NCI-H2196 treated with DMSO at 0.1 percent for 48 hours (cell line): Measurements from ENCODE around the gene IRX2.

Source experiments
- DNase-seq: peaks from one replicate; lab custom pipeline; 2025; ENCODE audit not compliant: unreplicated experiment; lab: John Stamatoyannopoulos, UW

IRX2 gene

DNA sequence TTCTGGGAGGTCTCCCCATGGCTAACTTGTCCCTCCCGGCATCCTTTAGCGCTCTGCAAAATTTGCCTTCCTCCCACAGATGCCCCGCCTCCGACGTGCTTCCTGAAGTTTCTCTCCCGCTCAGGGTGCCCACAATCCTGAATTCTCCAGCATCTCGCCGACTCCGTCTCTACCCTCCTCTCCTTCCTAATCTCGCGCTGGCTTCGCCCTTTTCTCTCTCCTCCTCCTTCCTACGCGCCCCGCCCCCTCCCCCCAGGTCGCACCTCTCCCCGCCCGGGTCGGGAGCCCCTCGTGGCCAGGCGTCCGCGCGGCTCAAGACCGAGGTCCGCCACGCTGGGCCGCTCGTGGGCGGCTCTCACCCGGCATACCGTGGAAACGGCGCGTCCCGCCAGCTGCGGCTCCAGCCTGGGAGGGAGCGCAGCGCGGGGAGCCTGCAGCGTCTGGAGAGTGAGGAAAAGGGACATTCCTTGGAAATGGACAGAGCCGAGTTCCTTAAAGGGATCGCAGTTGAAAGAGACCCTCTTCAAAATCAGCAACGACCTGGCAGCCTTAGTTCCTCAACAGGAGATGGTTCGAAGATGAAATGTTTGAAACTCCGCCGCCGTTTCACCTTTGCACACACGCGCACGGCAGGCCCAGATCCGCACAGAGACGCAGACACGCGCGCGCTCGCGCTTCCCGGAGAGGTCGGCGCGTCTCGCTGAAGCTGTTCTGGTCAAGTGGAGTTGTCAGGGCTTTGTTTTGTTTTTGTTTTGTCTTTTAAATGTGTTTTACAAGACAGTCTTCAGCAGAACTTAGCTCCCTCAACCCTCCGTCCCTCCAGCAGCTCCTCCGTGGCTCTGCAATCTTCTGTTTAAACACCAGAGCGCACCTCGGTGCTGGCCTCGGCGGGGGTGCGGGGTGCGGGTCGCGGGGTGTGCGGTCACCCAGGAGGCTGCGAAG is 5.0 kb upstream of the IRX2 start:
- DNase-seq: no peak

- no peak for DNase-seq
These were observed 4.2 kb upstream of the IRX2 start for GRCh38 chr5:2755681-2756171.

DNA sequence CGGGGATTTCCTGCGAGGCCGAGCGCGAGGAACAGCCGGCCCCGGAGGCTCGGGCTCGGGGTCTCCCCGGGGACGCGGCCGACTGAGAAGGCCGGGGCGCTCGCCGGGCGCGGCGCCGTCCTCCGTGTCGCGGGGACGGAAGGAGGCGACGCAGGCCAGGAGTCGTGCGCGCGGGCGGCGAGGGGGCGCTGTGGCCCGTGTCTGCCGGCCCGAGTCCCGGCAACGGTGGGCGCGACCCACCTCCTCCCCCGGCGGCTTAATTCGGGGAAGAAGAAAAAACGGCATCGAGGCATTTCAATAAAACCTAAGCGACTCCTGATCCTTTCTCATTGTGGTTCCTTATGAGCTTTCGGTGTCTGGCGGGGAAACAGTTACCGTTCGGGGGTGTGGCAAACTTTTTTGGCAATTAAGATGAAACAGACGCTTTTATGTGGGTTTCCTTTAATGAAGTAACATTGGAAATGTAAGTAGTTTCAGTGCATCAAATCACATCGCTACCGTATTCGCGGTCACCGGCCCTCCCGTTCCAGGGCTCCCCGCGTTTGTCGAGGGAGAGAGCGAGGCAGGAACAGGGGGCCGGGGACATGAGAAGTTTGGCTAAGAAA is 3.7 kb upstream of the IRX2 start:
- no peak for DNase-seq

DNA sequence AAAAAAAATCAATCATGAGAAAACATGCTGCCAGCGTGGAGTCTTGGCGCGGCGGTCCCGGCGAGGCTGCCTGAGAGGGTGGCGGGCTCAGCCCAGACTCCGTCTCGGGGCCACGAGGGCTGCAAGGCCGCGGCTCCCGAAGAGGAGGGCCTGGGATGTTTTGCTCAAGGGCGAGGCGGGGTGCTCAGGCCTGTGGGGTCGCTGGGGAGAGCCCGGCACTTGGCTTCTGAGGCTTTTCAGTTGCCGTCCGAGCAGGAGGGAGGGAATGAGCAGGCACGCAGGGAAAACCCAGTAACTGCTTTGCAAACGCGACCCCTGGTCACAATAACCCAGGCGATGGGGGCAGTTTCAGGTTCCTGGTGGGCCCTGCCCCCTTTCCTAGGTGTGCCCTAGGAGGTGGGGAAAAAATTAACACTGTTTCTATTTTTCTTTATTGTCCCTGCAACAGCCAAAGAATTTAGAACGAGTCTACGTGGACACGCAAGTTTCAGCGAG is 3.2 kb upstream of the IRX2 start:
- DNase-seq: no peak

DNA sequence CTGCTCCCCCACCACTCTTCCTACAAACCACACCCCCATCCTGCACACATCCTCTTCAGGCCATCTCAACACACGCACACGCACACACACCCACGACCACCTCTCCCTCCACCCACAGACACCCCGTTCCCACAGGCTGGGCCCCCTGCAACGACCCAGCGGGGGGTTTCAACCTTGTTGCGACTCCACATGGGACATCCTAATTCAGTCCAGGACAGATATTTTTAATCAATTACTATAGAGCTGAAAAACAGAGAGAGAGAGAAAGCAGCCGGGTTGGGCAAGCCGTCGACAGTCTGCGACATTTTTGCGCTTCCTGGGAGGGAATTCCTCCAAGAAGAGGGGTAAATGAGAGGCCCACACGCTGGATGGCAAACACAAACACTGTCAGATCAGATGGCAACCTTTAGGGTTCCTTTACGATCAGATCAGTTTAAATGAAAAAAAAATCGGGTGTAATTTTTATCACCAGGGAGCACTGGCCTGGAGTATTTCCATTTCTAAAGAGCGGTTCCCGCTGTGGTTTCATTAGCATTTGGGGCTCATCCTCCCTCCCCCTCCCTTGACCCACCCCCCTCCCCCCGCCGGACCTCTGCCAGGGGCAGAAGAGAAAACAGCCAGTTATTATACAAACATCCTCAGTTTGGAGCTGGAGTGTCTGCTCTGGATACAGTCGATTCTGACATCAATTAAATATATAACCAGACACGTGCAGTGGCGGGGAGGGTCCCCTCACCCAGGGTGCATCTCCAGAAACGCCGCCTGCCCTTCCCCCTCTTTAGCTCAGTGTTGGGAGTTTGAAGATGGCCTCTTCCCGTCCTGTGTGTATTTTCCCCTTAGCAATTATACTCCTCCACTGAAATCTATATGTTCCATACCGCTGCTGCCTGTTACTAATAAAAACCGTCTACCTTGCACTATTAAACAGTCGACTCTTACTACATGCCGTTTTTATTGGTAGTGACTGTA is 2.3 kb upstream of the IRX2 start:
- no peak for DNase-seq

DNA sequence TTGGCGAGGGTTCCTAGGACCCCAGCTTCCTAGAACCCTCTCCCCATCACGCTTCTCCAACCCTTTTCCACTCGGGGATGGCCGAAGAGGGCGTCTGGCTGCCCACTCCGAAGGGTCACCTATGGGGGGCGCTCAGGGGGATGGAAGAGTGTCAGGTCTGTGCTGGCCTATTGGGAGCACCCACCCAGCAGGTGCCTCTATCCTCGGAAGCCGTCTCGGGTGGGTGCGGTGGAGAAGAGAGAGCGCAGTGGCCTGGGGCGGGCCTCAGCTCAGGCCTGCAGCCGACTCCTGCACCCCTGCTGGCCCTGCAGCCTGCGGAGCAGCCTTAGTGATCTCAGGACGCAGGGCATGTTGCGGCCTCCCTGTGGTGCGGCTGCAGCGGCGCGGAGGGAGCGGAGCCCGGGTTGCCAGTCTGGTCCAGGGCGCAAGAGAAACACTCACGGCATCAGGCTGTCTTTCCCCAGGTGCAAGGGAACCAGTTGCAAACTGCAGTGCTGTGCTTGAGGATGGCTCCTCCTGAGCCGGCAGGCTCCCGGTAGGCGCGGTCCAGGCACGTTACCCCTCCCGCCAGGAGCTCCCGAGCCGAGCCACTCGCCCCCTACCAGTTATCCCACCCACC is 1.5 kb upstream of the IRX2 start:
- DNase-seq: peak; percentile 39

- no peak for DNase-seq
These were observed 763 bp upstream of the IRX2 start for GRCh38 chr5:2752059-2752820.

GRCh38 chr5:2750758-2751464 is 566 bp downstream of the IRX2 start:
- DNase-seq: no peak

DNA sequence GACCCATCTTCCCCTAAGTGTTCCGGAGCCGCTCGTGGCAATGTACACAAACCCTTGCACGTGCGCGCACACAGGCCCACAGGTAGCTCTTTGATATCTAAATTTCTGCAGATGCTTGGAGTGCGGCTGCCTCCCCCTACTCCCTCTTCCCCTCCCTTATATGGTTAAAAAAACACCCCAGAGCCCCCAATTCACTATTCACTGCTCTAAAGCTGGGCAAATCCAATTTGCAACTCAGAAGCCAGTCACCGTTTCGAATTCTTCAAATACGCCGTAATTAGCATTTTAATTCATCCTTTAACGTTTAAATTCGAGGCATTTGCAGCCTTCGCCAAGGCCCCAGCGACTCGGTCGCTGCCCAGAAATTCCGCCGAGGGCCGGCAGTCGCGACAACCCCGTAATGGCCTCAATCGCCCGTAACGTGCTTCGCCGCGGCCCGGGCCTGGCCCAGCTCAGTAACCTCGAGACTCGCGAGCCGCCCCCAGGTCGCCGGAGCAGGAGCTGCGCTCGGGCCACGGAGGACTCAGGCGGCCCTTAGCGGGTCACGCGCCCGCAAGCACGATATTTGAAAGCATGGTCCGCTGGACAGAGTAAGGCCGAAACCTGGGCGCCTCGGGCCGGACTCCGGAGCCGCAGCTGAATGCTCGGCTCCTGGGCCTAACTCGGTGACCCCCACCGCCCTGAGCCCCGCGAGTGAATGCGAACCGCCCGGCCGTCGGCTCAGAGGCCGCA is 1.3 kb downstream of the IRX2 start:
- no peak for DNase-seq

DNA sequence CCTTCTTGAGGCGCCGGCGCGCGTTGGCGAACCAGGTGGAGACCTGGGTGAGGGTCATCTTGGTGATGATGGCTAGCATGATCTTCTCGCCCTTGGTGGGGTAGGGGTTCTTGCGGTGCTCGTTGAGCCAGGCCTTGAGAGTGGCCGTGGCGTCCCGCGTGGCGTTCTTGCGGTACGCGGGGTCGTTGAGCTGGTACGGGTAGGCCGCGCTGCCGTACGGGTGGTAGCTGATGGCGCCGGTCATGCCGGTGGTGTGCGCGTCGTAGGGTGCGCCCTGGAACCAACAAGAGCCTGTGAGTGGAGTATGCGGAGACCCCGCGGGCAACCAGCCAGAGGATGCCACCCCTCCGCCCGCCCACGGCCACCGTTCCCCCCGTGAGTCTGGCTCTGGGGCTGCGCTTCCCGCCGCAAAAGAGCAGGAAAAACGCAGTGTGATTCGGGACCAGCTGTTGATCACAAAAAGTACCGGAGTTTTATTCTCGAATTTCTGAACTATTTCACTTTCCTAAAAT is 1.9 kb downstream of the IRX2 start:
- DNase-seq: no peak

DNA sequence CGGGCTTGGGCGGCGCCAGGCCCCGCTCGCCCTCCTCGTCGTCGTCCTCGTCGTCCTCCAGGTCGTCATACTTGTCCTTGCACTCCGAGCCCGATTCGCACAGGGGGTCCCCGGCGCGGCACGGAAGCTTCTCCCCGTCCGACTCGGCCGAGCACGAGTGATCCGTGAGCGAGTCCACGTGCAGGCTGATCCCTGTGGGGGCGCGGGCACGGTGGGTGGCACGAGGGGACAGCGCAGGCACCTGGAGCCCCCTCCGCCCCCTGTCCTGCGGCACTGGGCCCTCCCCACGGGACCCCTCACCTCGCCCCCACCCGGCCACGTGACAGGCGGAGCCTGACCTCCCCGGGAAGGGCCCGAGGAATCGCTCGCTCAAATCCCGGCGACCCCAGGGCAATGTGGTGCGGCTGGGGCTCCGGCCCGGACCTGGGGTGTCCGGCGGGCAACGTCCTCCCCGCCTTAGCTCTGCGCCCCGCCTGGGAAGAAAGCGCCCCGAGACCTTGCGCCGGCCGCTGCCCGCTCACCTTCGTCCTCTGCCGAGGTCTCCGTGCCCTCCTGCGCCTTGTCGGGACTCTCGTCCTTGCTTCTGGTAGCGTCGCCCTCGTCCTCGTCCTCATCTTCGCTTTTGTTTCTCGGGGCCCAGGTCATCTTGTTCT is 2.5 kb downstream of the IRX2 start:
- no peak for DNase-seq

DNA sequence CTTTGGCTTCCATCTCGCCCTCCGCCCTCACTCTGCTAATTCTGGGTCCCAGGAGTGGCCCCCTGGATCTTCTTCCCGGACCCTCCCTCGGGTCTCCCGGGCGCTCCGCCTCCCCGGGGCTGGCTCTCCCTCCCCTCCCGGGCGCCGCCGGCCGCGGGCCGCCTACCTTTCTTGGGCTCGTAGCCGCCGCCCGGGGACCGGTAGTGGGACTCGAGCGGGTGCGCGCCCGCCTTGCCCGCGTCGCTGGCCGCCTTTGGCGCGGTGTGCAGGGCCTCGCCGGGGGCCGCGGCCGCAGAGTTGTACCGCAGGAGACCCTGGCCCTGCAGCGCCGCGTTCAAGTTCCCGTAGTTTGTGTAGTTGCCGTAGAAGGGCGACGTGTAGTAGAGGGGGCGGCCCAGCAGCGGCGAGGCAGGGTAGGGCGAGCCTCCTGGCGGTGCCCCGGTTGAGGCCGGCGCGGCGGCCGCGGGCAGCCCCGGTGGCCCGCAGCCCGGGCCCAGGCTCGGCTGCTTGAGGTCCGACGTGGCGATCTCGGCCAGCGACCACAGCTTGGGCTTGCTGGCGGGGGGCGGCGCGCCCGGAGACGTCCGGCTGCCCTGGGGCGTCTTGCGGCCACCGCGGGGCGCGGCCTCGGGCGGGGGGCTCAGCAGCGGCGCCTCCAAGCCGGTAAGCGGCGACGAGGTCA is 3.2 kb downstream of the IRX2 start:
- no peak for DNase-seq

GRCh38 chr5:2747363-2748162 is 3.9 kb downstream of the IRX2 start:
- DNase-seq: no peak

DNA sequence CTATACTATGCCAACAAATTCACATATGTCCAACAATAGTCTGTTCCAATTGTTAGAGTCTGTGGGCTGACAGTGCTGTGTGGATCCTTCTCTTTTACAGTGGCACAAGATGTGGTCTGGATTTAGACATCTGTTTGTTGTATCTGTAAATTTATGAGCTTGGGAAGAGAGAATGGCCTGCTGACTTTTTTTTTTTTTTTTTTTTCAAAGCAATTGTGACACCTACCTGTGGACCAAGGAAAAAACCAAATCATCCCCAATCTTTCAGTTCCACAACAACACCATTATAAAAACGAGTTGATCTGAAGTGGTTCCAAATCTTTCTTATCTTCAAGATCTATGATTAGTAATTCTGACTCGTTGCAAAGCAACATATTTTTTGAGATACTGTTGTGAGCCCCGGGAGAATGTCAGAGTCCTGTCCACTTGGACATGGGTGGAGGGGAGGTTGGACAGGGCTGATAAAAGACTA is 4.9 kb downstream of the IRX2 start:
- DNase-seq: no peak

- no peak for DNase-seq
These were observed 7.0 kb downstream of the IRX2 start for GRCh38 chr5:2744485-2744884.

- DNase-seq: no peak
These were observed 8.4 kb downstream of the IRX2 start for GRCh38 chr5:2742921-2743679.
